H9 (cell line): ENCODE data around the gene COX6B2. TPM values are rescaled to one million over a fixed set of nuclear protein-coding genes. Genes with fewer than 3 reads are reported as not detected.
"Not testable (repeated sequence)": the region's sequence is repeated elsewhere in the genome, so short reads cannot be mapped to it uniquely, and the experiment has no call there.

Source experiments
- DNase-seq: peaks from one replicate; pipeline ENCODE4 v3.0.0-alpha.2; 2017
- H2AFZ ChIP-seq: one replicate; pipeline ENCODE4 v1.6.1; 2013; ENCODE audit warnings: mild to moderate bottlenecking, low read length, control low read depth, moderate library complexity
- H2AK5ac ChIP-seq: 2 replicates; pipeline ENCODE4 v1.6.1; 2013; ENCODE audit warnings: low read length, control low read depth, mixed read lengths; ENCODE audit not compliant: insufficient read length
- H2BK120ac ChIP-seq: one replicate; pipeline ENCODE4 v1.6.1; 2013; ENCODE audit warnings: low read depth, mild to moderate bottlenecking, low read length, control low read depth, inconsistent platforms; ENCODE audit not compliant: poor library complexity, severe bottlenecking
- H2BK12ac ChIP-seq: 2 replicates; pipeline ENCODE4 v1.6.1; 2013; ENCODE audit warnings: low read length, control low read depth, mixed read lengths, low read depth; ENCODE audit not compliant: insufficient read length
- H2BK15ac ChIP-seq: 2 replicates; pipeline ENCODE4 v1.6.1; 2013; ENCODE audit warnings: low read depth, low read length, control low read depth
- H2BK20ac ChIP-seq: one replicate; pipeline ENCODE4 v1.6.1; 2013; ENCODE audit warnings: low read depth, mild to moderate bottlenecking, low read length, control low read depth, inconsistent platforms; ENCODE audit not compliant: poor library complexity, severe bottlenecking
- H2BK5ac ChIP-seq: 2 replicates; pipeline ENCODE4 v1.6.1; 2013; ENCODE audit warnings: low read length, control low read depth, mixed read lengths; ENCODE audit not compliant: insufficient read length
- H3K14ac ChIP-seq: 2 replicates; pipeline ENCODE4 v1.6.1; 2013; ENCODE audit warnings: low read length, control low read depth; ENCODE audit not compliant: insufficient read depth
- H3K18ac ChIP-seq: 2 replicates; pipeline ENCODE4 v1.6.1; 2013; ENCODE audit warnings: low read depth, mild to moderate bottlenecking, mixed read lengths, low read length, control low read depth; ENCODE audit not compliant: insufficient read length
- H3K23ac ChIP-seq: 2 replicates; pipeline ENCODE4 v1.6.1; 2013; ENCODE audit warnings: low read length, control low read depth, mixed read lengths, low read depth; ENCODE audit not compliant: insufficient read length
- H3K23me2 ChIP-seq: 2 replicates; pipeline ENCODE4 v1.6.1; 2013; ENCODE audit warnings: low read depth, mild to moderate bottlenecking, mixed read lengths, low read length, control low read depth; ENCODE audit not compliant: insufficient read length, poor library complexity, severe bottlenecking
- H3K27ac ChIP-seq: 2 replicates; pipeline ENCODE4 v1.5.1; 2013; ENCODE audit warnings: low read length, control low read depth, mixed read lengths, low read depth; ENCODE audit not compliant: insufficient read length
- H3K27me3 ChIP-seq: 2 replicates; pipeline ENCODE4 v1.6.1; 2013; ENCODE audit warnings: low read length, control low read depth, inconsistent platforms; ENCODE audit not compliant: insufficient read depth
- H3K4ac ChIP-seq: 2 replicates; pipeline ENCODE4 v1.6.1; 2013; ENCODE audit warnings: low read depth, mild to moderate bottlenecking, control low read depth, inconsistent platforms, low read length, moderate library complexity
- H3K4me1 ChIP-seq: 2 replicates; pipeline ENCODE4 v1.6.1; 2013; ENCODE audit warnings: low read length, control low read depth, inconsistent platforms; ENCODE audit not compliant: insufficient read depth
- H3K4me2 ChIP-seq: 2 replicates; pipeline ENCODE4 v1.6.1; 2013; ENCODE audit warnings: low read length, control low read depth, mixed read lengths; ENCODE audit not compliant: insufficient read length, insufficient read depth
- H3K56ac ChIP-seq: 2 replicates; pipeline ENCODE4 v1.6.1; 2013; ENCODE audit warnings: low read depth, mild to moderate bottlenecking, mixed read lengths, low read length, control low read depth; ENCODE audit not compliant: insufficient read length
- H3K79me1 ChIP-seq: 2 replicates; pipeline ENCODE4 v1.6.1; 2013; ENCODE audit warnings: low read depth, mild to moderate bottlenecking, moderate library complexity, low read length, control low read depth, inconsistent platforms; ENCODE audit not compliant: insufficient read depth, poor library complexity, severe bottlenecking
- H3K79me2 ChIP-seq: 2 replicates; pipeline ENCODE4 v1.6.1; 2013; ENCODE audit warnings: low read length, control low read depth, inconsistent platforms; ENCODE audit not compliant: insufficient read depth
- H3K9ac ChIP-seq: 2 replicates; pipeline ENCODE4 v1.6.1; 2013; ENCODE audit warnings: low read length, control low read depth, mixed read lengths; ENCODE audit not compliant: insufficient read length; ENCODE audit errors: extremely low read depth
- H3K9me3 ChIP-seq: one replicate; pipeline ENCODE4 v1.6.1; 2013; ENCODE audit warnings: low read depth, low read length, inconsistent platforms; ENCODE audit not compliant: control insufficient read depth
- H3T11ph ChIP-seq: one replicate; pipeline ENCODE4 v1.6.1; 2013; ENCODE audit warnings: mild to moderate bottlenecking, low read length, control low read depth, inconsistent platforms
- H4K20me1 ChIP-seq: one replicate; pipeline ENCODE4 v1.6.1; 2013; ENCODE audit not compliant: control insufficient read depth, insufficient read length, insufficient read depth
- H4K5ac ChIP-seq: 2 replicates; pipeline ENCODE4 v1.6.1; 2013; ENCODE audit warnings: low read depth, mild to moderate bottlenecking, mixed read lengths, low read length, control low read depth; ENCODE audit not compliant: insufficient read length
- H4K8ac ChIP-seq: replicated peaks from 2 replicates; pipeline ENCODE4 v1.6.1; 2013; ENCODE audit warnings: low read length, control low read depth, mixed read lengths, low read depth; ENCODE audit not compliant: insufficient read length
- H4K91ac ChIP-seq: 2 replicates; pipeline ENCODE4 v1.6.1; 2013; ENCODE audit warnings: low read depth, mild to moderate bottlenecking, moderate library complexity, mixed read lengths, low read length, control low read depth; ENCODE audit not compliant: insufficient read length
- H3K27ac Mint-ChIP-seq, 3 experiments: 2 replicates in 2 of 3; 3 replicates in 1 of 3; pipeline ENCODE4 v1.8.0; 2020 to 2021; ENCODE audit warnings: mixed read lengths in 3 of 3, mild to moderate bottlenecking in 1 of 3, moderate library complexity in 1 of 3
- H3K27me3 Mint-ChIP-seq: 2 replicates; pipeline ENCODE4 v1.8.0; 2021; ENCODE audit warnings: low read depth, mild to moderate bottlenecking, moderate library complexity, mixed read lengths
- H3K36me3 Mint-ChIP-seq, 3 experiments: 2 replicates in 2 of 3; 3 replicates in 1 of 3; pipeline ENCODE4 v1.8.0; 2020 to 2021; ENCODE audit warnings: low read depth in 3 of 3, mixed read lengths in 3 of 3; ENCODE audit not compliant: insufficient read depth in 1 of 3
- H3K4me1 Mint-ChIP-seq, 2 experiments: 2 replicates each; pipeline ENCODE4 v1.8.0; 2020; ENCODE audit warnings: mixed read lengths in 2 of 2
- H3K4me3 Mint-ChIP-seq, 2 experiments: 2 replicates in 1 of 2; 3 replicates in 1 of 2; pipeline ENCODE4 v1.8.0; 2020 to 2021; ENCODE audit warnings: mild to moderate bottlenecking in 2 of 2, mixed read lengths in 2 of 2, moderate library complexity in 1 of 2
- H3K9me3 Mint-ChIP-seq, 2 experiments: 2 replicates in 1 of 2; 3 replicates in 1 of 2; pipeline ENCODE4 v1.8.0; 2020; ENCODE audit warnings: mild to moderate bottlenecking in 2 of 2, mixed read lengths in 2 of 2, moderate library complexity in 1 of 2
- WGBS: extraction: QIAGEN DNeasy Blood & Tissue Kit; methylation state at CpG from one replicate; pipeline ENCODE4 v1.1.7; 2013; ENCODE audit warnings: missing lambda C conversion rate, low lambda C conversion rate, mixed read lengths; ENCODE audit not compliant: insufficient read length; ENCODE audit errors: extremely low coverage; 5-methylcytosine and 5-hydroxymethylcytosine counted together
- total RNA-seq: library from RNA; stranded (reverse); gene quantifications from 2 replicates; pipeline ENCODE4 v1.2.1, GENCODE V29; 2021

Gene COX6B2
- total RNA-seq, 1 experiment from 2014 or later, result 4.0 TPM

- not testable (repeated sequence) for H3K4me3 Mint-ChIP-seq
Measured at GRCh38 chr19:55328774-55329318, 25.7 kb downstream of the COX6B2 start.

More at GRCh38 chr19:55328774-55329318, 25.7 kb downstream of the COX6B2 start:
- H2BK120ac ChIP-seq, H3K79me2 ChIP-seq, H3K23me2 ChIP-seq, DNase-seq, H3K14ac ChIP-seq, H3K56ac ChIP-seq, H3K4ac ChIP-seq, H2AK5ac ChIP-seq, H3K9me3 Mint-ChIP-seq, H3K4me1 ChIP-seq, H4K5ac ChIP-seq, H3K79me1 ChIP-seq, H2AFZ ChIP-seq, H3K4me1 Mint-ChIP-seq, H4K91ac ChIP-seq, H2BK5ac ChIP-seq, H4K8ac ChIP-seq, H3K36me3 Mint-ChIP-seq, H3K18ac ChIP-seq, H2BK15ac ChIP-seq, H3K27ac Mint-ChIP-seq, H3K4me2 ChIP-seq, H3K9ac ChIP-seq, H3K9me3 ChIP-seq, H3K23ac ChIP-seq, H2BK20ac ChIP-seq, H4K20me1 ChIP-seq, H3K27me3 ChIP-seq, H2BK12ac ChIP-seq, H3T11ph ChIP-seq, H3K27ac ChIP-seq: not testable (repeated sequence)
- no CpG with 5 or more reads among the region's 4 CpGs for WGBS
- peaks cover 28% of the 10 kb centered on the region for H3K27me3 Mint-ChIP-seq
